Muscle of leg (tissue), 11 donors: Measurements from ENCODE around the gene THBS2. TPM values are rescaled to one million over a fixed set of nuclear protein-coding genes. Genes with fewer than 3 reads are reported as not detected.

Experiments
- DNase-seq: peaks from one replicate; pipeline ENCODE4 v3.0.0; 2013
- H3K27ac ChIP-seq: one replicate; pipeline ENCODE4 v1.5.1; 2013; ENCODE audit warnings: mild to moderate bottlenecking, low read length, control low read depth
- H3K27me3 ChIP-seq: one replicate; pipeline ENCODE4 v1.6.1; 2013; ENCODE audit warnings: low read length; ENCODE audit not compliant: control insufficient read depth, insufficient read depth
- H3K36me3 ChIP-seq: one replicate; pipeline ENCODE4 v1.6.1; 2013; ENCODE audit warnings: low read length; ENCODE audit not compliant: control insufficient read depth, insufficient read depth
- H3K4me1 ChIP-seq: one replicate; pipeline ENCODE4 v1.6.1; 2013; ENCODE audit warnings: low read length; ENCODE audit not compliant: control insufficient read depth, insufficient read depth
- H3K4me3 ChIP-seq: one replicate; pipeline ENCODE4 v1.5.1; 2013; ENCODE audit warnings: low read length, control low read depth
- H3K9me3 ChIP-seq: replicated peaks from 2 replicates; pipeline ENCODE4 v1.6.1; 2013; ENCODE audit warnings: low read depth, low read length; ENCODE audit not compliant: control insufficient read depth
- WGBS: methylation state at CpG from one replicate; pipeline ENCODE4 v1.1.5; 2013; ENCODE audit warnings: missing lambda C conversion rate; ENCODE audit not compliant: insufficient coverage; 5-methylcytosine and 5-hydroxymethylcytosine counted together
- polyA plus RNA-seq, 8 donors: library from polyadenylated mRNA; unstranded; fragments of 120-200 nt; gene quantifications; one replicate each; pipeline versions ENCODE4 v1.2.1 to v1.2.3, GENCODE V29; 2013; ENCODE audit warnings: inconsistent platforms in 1 of 8, low replicate concordance in 1 of 8; ENCODE audit not compliant: insufficient read length in 8 of 8, insufficient read depth in 1 of 8
- total RNA-seq: library from RNA; stranded (reverse); fragments of 120-200 nt; gene quantifications from one replicate; pipeline ENCODE4 v1.2.4, GENCODE V29; 2013

THBS2 gene
- total and polyA plus RNA-seq, 9 donors, result 20.2 to 128 (median 49.5) TPM

- H3K4me1 ChIP-seq, result peaks cover 13% of the 10 kb centered on the region
- no peak overlapping the region for H3K4me3 ChIP-seq
- H3K9me3 ChIP-seq, result no peaks in the 10 kb centered on the region
- WGBS, result 86% methylated on average over 6 of the region's 11 CpGs
- peak; percentile 43 for DNase-seq
- no peak overlapping the region for H3K27ac ChIP-seq
- no peaks in the 10 kb centered on the region for H3K36me3 ChIP-seq
- H3K27me3 ChIP-seq, result no peaks in the 10 kb centered on the region
Observed at GRCh38 chr6:169292338-169293124, 38.9 kb upstream of the THBS2 start.

GRCh38 chr6:169291646-169292337 is 38.1 kb upstream of the THBS2 start:
- Histone ChIP-seq H3K27me3 (no peaks in the 10 kb centered on the region), H3K4me1 (peaks cover 13% of the 10 kb centered on the region), H3K27ac (no peak overlapping the region), H3K4me3 (no peak overlapping the region), H3K36me3 (no peaks in the 10 kb centered on the region), H3K9me3 (no peaks in the 10 kb centered on the region)
- DNase-seq, result no peak
- WGBS, result 84% methylated on average over 7 of the region's 14 CpGs

- no peak for DNase-seq
- H3K36me3 ChIP-seq, result no peaks in the 10 kb centered on the region
- no peak overlapping the region for H3K27ac ChIP-seq
- peaks cover 13% of the 10 kb centered on the region for H3K4me1 ChIP-seq
- 92% methylated on average over 8 of the region's 9 CpGs for WGBS
- no peaks in the 10 kb centered on the region for H3K9me3 ChIP-seq
- no peak overlapping the region for H3K4me3 ChIP-seq
- no peaks in the 10 kb centered on the region for H3K27me3 ChIP-seq
Observed at GRCh38 chr6:169291148-169291547, 37.5 kb upstream of the THBS2 start.

- Histone ChIP-seq H3K36me3 (no peaks in the 10 kb centered on the region), H3K4me1 (peaks cover 13% of the 10 kb centered on the region), H3K27me3 (no peaks in the 10 kb centered on the region), H3K9me3 (no peaks in the 10 kb centered on the region), H3K4me3 (no peak overlapping the region), H3K27ac (peak overlapping the region; percentile 64)
- 40% methylated on average over 12 of the region's 18 CpGs for WGBS
- DNase-seq, result peak; percentile 91
Observed at GRCh38 chr6:169289619-169290339, 36.1 kb upstream of the THBS2 start.

- Histone ChIP-seq H3K27me3 (no peaks in the 10 kb centered on the region), H3K9me3 (no peaks in the 10 kb centered on the region), H3K27ac (peak overlapping the region; percentile 64), H3K36me3 (no peaks in the 10 kb centered on the region), H3K4me1 (peaks cover 13% of the 10 kb centered on the region), H3K4me3 (no peak overlapping the region)
- WGBS, result 100% methylated on average over 1 of the region's 5 CpGs
- no peak for DNase-seq
Observed at GRCh38 chr6:169289257-169289618, 35.6 kb upstream of the THBS2 start.

GRCh38 chr6:169288591-169288990 is 34.9 kb upstream of the THBS2 start:
- peaks cover 13% of the 10 kb centered on the region for H3K4me1 ChIP-seq
- DNase-seq, result no peak
- no peaks in the 10 kb centered on the region for H3K27me3 ChIP-seq
- no peak overlapping the region for H3K4me3 ChIP-seq
- H3K9me3 ChIP-seq, result no peaks in the 10 kb centered on the region
- WGBS, result 83% methylated on average over 4 of the region's 10 CpGs
- no peak overlapping the region for H3K27ac ChIP-seq
- H3K36me3 ChIP-seq, result no peaks in the 10 kb centered on the region

- DNase-seq, result no peak
- H3K4me3 ChIP-seq, result no peak overlapping the region
- WGBS, result 88% methylated on average over 4 of the region's 6 CpGs
- no peaks in the 10 kb centered on the region for H3K36me3 ChIP-seq
- no peaks in the 10 kb centered on the region for H3K27me3 ChIP-seq
- H3K4me1 ChIP-seq, result peaks cover 13% of the 10 kb centered on the region
- no peaks in the 10 kb centered on the region for H3K9me3 ChIP-seq
- no peak overlapping the region for H3K27ac ChIP-seq
Observed at GRCh38 chr6:169287675-169288074, 34.0 kb upstream of the THBS2 start.

GRCh38 chr6:169286961-169287360 is 33.3 kb upstream of the THBS2 start:
- Histone ChIP-seq H3K4me1 (peaks cover 13% of the 10 kb centered on the region), H3K27ac (no peak overlapping the region), H3K36me3 (no peaks in the 10 kb centered on the region), H3K4me3 (no peak overlapping the region), H3K9me3 (no peaks in the 10 kb centered on the region), H3K27me3 (no peaks in the 10 kb centered on the region)
- 42% methylated on average over 4 of the region's 7 CpGs for WGBS
- DNase-seq, result no peak

- H3K27ac ChIP-seq, result no peak overlapping the region
- 84% methylated on average over 3 of the region's 3 CpGs for WGBS
- H3K4me3 ChIP-seq, result no peak overlapping the region
- H3K27me3 ChIP-seq, result no peaks in the 10 kb centered on the region
- no peaks in the 10 kb centered on the region for H3K9me3 ChIP-seq
- H3K36me3 ChIP-seq, result no peaks in the 10 kb centered on the region
- H3K4me1 ChIP-seq, result peaks cover 13% of the 10 kb centered on the region
- DNase-seq, result no peak
Observed at GRCh38 chr6:169285165-169285564, 31.5 kb upstream of the THBS2 start.

GRCh38 chr6:169283924-169284323 is 30.3 kb upstream of the THBS2 start:
- 90% methylated on average over 1 of the region's 1 CpG for WGBS
- Histone ChIP-seq H3K27ac (no peak overlapping the region), H3K4me1 (peaks cover 5% of the 10 kb centered on the region), H3K9me3 (no peaks in the 10 kb centered on the region), H3K36me3 (no peaks in the 10 kb centered on the region), H3K27me3 (no peaks in the 10 kb centered on the region), H3K4me3 (no peak overlapping the region)
- DNase-seq, result no peak
